ENCODE measurements around the gene SPIN4. TPM values are rescaled to one million over a fixed set of nuclear protein-coding genes. Genes with fewer than 3 reads are reported as not detected.
"Not testable (repeated sequence)": the region's sequence is repeated elsewhere in the genome, so short reads cannot be mapped to it uniquely, and the experiment has no call there.

The SPIN4 gene
- total RNA-seq = 7.5 and 8.0 TPM in 2 replicates
- long read RNA-seq, full-length matches to known transcripts = 1 of 1 reads
- long read RNA-seq, partial matches to known transcripts = 0 of 1 reads
- long read RNA-seq, other reads (novel, unspliced or antisense) = 0 of 1 reads

DNA sequence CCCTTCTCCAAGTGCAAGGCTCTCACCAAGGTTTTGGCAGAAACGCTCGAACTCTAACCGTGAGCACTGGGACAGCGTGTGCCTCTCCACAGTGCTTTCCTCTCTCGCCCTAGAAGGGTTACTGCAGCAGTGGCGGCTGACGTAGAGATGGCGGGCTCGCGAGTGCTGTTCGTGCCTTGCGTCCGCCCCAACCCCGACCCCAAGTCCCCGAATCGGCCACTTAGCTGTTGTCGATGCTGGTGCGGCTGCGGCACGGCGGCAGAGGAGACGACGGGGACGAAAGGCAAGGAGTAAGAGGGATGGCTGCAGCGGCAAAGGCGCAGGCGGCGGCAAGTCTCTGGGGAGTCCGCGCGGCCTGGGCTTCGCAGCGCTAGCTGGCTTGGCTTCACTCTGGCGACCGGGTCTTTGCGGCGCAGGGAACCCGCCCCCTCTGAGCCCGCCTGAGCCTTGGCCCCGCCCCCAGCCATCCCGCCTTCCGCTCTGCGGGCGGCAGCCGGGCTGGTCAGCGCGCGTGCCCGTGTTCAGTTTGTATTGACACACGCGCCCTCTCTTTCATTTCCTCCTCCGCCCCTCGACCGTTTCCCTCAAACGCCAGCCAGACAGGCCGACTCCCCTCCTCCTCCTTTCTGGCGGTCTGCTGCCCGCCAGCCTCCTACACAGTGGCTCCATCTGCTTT lies at the start of gene SPIN4:
Gene SPIN4 (minus strand): TSS at position 392 of the 676 bp plus-strand sequence. CDS start 513 bp downstream, outside the sequence.
- Mint-ChIP-seq H3K27ac (peak within 1 kb of the TSS; percentile 97), H3K9me3 (ENCODE audit: low read depth) (peaks cover 18% of the 10 kb centered on the region), H3K36me3 (ENCODE audit: insufficient read depth) (no peaks in the 10 kb centered on the region), H3K27me3 (no peaks in the 10 kb centered on the region), H3K4me3 (ENCODE audit: low read depth) (peak within 1 kb of the TSS; percentile 91), H3K4me1 (ENCODE audit: low read depth) (peaks cover 10% of the 10 kb centered on the region)
- TF ChIP-seq, protein P1, sequence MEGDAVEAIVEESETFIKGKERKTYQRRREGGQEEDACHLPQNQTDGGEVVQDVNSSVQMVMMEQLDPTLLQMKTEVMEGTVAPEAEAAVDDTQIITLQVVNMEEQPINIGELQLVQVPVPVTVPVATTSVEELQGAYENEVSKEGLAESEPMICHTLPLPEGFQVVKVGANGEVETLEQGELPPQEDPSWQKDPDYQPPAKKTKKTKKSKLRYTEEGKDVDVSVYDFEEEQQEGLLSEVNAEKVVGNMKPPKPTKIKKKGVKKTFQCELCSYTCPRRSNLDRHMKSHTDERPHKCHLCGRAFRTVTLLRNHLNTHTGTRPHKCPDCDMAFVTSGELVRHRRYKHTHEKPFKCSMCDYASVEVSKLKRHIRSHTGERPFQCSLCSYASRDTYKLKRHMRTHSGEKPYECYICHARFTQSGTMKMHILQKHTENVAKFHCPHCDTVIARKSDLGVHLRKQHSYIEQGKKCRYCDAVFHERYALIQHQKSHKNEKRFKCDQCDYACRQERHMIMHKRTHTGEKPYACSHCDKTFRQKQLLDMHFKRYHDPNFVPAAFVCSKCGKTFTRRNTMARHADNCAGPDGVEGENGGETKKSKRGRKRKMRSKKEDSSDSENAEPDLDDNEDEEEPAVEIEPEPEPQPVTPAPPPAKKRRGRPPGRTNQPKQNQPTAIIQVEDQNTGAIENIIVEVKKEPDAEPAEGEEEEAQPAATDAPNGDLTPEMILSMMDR (IDR thresholded peaks at IDR 0.05; ENCODE audit: unreplicated experiment) = no peak
- peak; percentile 68 for DNase-seq (ENCODE audit: low spot score, unreplicated experiment)

DNA sequence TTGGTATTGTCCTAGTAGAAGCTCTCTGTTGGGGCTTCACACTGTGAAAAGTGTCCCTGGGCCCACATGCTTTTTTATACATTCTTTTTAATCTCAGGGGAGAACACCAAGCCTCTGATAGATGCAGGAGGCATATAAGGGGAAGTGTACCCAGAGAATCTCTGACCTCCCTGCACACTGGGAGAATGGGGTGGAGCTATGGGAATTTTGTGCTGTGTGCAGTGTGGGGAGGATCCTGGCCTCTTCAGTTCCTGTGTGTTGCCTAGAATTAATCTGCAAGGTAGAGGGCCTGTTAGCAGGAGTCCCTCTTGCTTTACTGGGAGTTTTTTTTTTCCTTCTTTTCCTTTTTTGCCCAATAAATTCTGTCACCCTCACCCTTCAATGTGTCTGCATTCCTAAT lies 49.2 kb upstream of the SPIN4 start:
- Mint-ChIP-seq H3K27me3 (no peaks in the 10 kb centered on the region), H3K36me3 (ENCODE audit: insufficient read depth) (peaks cover 1% of the 10 kb centered on the region), H3K4me1 (ENCODE audit: low read depth) (no peaks in the 10 kb centered on the region), H3K9me3 (ENCODE audit: low read depth) (peaks cover 34% of the 10 kb centered on the region), H3K27ac (no peak overlapping the region), H3K4me3 (ENCODE audit: low read depth) (no peak overlapping the region)
- TF ChIP-seq, protein P1 (IDR thresholded peaks at IDR 0.05; ENCODE audit: unreplicated experiment) = no peak
- DNase-seq (ENCODE audit: low spot score, unreplicated experiment) = no peak

DNA sequence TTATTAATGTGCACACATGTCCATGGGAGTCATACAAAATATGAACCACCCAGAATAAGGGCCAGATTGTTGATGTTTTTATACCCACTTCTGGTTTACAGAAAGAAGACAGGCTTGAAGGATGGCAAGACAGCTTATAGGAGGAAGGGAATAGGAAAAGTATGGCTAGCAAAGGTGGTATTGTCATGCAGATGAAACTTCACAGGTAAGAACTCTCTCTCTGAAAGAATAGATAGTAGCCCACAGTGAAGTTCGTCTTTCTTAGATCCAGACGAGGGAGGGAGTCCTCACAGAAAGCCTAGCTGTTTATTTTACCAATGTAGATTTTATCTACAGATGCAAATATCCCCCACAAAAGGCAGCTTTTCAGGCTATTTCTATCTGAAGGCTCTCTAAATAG lies 43.7 kb upstream of the SPIN4 start:
- Mint-ChIP-seq H3K9me3 (ENCODE audit: low read depth) (peaks cover 13% of the 10 kb centered on the region), H3K36me3 (ENCODE audit: insufficient read depth) (peaks cover 3% of the 10 kb centered on the region), H3K27ac (no peak overlapping the region), H3K4me3 (ENCODE audit: low read depth) (no peak overlapping the region), H3K27me3 (no peaks in the 10 kb centered on the region), H3K4me1 (ENCODE audit: low read depth) (no peaks in the 10 kb centered on the region)
- no peak for DNase-seq (ENCODE audit: low spot score, unreplicated experiment)
- TF ChIP-seq, protein P1 (IDR thresholded peaks at IDR 0.05; ENCODE audit: unreplicated experiment) = no peak

DNA sequence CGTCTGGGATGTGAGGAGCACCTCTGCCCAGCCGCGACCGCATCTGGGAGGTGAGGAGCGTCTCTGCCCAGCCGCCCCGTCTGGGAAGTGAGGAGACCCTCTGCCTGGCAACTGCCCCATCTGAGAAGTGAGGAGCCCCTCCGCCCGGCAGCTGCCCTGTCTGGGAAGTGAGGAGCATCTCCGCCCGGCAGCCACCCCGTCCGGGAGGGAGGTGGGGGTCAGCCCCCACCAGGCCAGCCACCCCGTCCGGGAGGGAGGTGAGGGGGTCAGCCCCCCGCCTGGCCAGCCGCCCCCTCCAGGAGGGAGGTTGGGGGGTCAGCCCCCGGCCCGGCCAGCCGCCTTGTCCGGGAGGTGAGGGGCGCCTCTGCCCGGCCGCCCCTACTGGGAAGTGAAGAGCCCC lies 42.0 kb upstream of the SPIN4 start:
- not testable (repeated sequence) for H3K27ac Mint-ChIP-seq; H3K4me1 Mint-ChIP-seq (ENCODE audit: low read depth); H3K4me3 Mint-ChIP-seq (ENCODE audit: low read depth); H3K27me3 Mint-ChIP-seq; DNase-seq (ENCODE audit: low spot score, unreplicated experiment); H3K36me3 Mint-ChIP-seq (ENCODE audit: insufficient read depth)
- H3K9me3 Mint-ChIP-seq (ENCODE audit: low read depth) = peaks cover 13% of the 10 kb centered on the region

DNA sequence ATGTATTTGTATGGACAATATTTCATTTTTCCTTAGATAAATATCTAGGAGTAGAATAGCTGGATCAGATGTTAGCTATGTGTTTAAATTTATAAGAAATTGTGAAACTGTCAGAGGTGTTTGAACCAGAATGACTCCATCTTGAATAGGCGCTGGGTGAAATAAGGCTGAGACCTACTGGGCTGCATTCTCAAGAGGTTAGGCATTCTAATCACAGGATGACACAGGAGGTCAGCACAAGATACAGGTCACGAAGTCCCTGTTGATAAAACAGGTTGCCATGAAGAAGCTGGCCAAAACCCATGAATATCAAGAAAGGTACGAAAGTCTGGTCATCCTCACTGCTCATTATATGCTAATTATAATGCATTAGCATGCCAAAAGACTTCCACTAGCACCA lies 36.3 kb upstream of the SPIN4 start:
- DNase-seq (ENCODE audit: low spot score, unreplicated experiment) = no peak
- H3K27me3 Mint-ChIP-seq = no peaks in the 10 kb centered on the region
- H3K36me3 Mint-ChIP-seq (ENCODE audit: insufficient read depth) = peaks cover 2% of the 10 kb centered on the region

DNA sequence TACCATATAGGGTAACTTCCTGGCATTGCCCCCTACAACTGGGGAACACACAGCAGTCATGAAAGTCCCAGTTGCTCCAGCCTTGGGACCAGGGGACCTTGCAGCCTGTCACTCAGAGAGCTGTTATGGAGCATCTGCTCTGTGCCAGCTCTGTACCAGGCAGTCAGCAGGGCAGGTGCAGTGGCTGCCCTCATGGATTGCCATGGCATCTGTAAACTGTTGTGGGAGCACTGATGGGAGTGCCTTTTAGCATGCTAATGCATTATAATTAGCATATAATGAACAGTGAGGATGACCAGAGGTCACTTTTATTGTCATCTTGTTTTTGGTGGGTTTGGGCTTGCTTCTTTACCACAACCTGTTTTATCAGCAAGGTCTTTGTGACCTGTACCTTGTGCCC lies 33.1 kb upstream of the SPIN4 start:
- H3K27me3 Mint-ChIP-seq; H3K4me3 Mint-ChIP-seq (ENCODE audit: low read depth); H3K9me3 Mint-ChIP-seq (ENCODE audit: low read depth): not testable (repeated sequence)

More for the DNA sequence above, 36.3 kb upstream of the SPIN4 start:
- H3K27ac Mint-ChIP-seq = no peak overlapping the region
- TF ChIP-seq, protein P1 (IDR thresholded peaks at IDR 0.05; ENCODE audit: unreplicated experiment) = no peak
- no peak overlapping the region for H3K4me3 Mint-ChIP-seq (ENCODE audit: low read depth)
- peaks cover 3% of the 10 kb centered on the region for H3K9me3 Mint-ChIP-seq (ENCODE audit: low read depth)
- H3K4me1 Mint-ChIP-seq (ENCODE audit: low read depth) = no peaks in the 10 kb centered on the region

DNA sequence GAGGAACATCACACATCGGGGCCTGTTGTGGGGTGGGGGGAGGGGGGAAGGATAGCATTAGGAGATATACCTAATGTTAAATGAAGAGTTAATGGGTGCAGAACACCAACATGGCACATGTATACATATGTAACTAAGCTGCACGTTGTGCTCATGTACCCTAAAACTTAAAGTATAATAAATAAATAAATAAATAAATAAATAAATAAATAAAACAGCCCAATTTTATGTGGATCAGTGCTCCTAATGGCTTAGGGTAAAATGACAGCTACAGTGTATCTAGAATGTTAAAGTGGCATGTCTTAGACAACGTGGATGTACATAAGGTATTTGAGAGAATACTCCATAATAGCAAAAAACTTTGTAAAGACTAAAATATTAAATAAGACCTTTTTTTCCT lies 21.9 kb upstream of the SPIN4 start:
- not testable (repeated sequence) for H3K36me3 Mint-ChIP-seq (ENCODE audit: insufficient read depth); H3K27me3 Mint-ChIP-seq; H3K27ac Mint-ChIP-seq; H3K4me3 Mint-ChIP-seq (ENCODE audit: low read depth); H3K4me1 Mint-ChIP-seq (ENCODE audit: low read depth); DNase-seq (ENCODE audit: low spot score, unreplicated experiment)
- peaks cover 41% of the 10 kb centered on the region for H3K9me3 Mint-ChIP-seq (ENCODE audit: low read depth)

More for the DNA sequence above, 33.1 kb upstream of the SPIN4 start:
- H3K4me1 Mint-ChIP-seq (ENCODE audit: low read depth); H3K36me3 Mint-ChIP-seq (ENCODE audit: insufficient read depth); DNase-seq (ENCODE audit: low spot score, unreplicated experiment); H3K27ac Mint-ChIP-seq: not testable (repeated sequence)

DNA sequence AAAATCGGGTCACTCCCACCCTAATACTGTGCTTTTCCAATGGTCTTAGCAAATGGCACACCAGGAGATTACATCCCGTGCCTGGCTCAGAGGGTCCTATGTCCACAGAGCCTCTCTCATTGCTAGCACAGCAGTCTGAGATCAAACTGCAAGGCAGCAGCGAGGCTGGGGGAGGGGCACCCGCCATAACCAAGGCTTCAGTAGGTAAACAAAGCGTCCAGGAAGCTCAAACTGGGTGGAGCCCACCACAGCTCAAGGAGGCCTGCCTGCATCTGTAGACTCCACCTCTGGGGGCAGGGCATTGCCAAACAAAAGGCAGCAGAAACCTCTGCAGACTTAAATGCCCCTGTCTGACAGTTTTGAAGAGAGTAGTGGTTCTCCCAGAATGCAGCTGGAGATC lies 16.6 kb upstream of the SPIN4 start:
- not testable (repeated sequence) for H3K36me3 Mint-ChIP-seq (ENCODE audit: insufficient read depth); H3K4me3 Mint-ChIP-seq (ENCODE audit: low read depth); DNase-seq (ENCODE audit: low spot score, unreplicated experiment); H3K4me1 Mint-ChIP-seq (ENCODE audit: low read depth); H3K27ac Mint-ChIP-seq; H3K27me3 Mint-ChIP-seq
- peaks cover 59% of the 10 kb centered on the region for H3K9me3 Mint-ChIP-seq (ENCODE audit: low read depth)
